HFFc6 (cell line): ENCODE data around the gene BCAS3. TPM values are rescaled to one million over a fixed set of nuclear protein-coding genes. Genes with fewer than 3 reads are reported as not detected.

Experiments used
- DNase-seq: peaks from one replicate; pipeline ENCODE4 v3.0.0-alpha.2; 2018
- H3K27ac Mint-ChIP-seq: 2 replicates; pipeline ENCODE4 v1.8.0; 2020; ENCODE audit warnings: mild to moderate bottlenecking, mixed read lengths
- H3K27me3 Mint-ChIP-seq: 2 replicates; pipeline ENCODE4 v1.8.0; 2021; ENCODE audit warnings: mild to moderate bottlenecking, moderate library complexity, mixed read lengths; ENCODE audit not compliant: insufficient read depth
- H3K36me3 Mint-ChIP-seq: 2 replicates; pipeline ENCODE4 v1.8.0; 2021; ENCODE audit warnings: low read depth, mixed read lengths
- H3K4me1 Mint-ChIP-seq: 2 replicates; pipeline ENCODE4 v1.8.0; 2020; ENCODE audit warnings: low read depth, mixed read lengths
- H3K4me3 Mint-ChIP-seq: 2 replicates; pipeline ENCODE4 v1.8.0; 2020; ENCODE audit warnings: mild to moderate bottlenecking, moderate library complexity, mixed read lengths
- H3K9me3 Mint-ChIP-seq: 2 replicates; pipeline ENCODE4 v1.8.0; 2020; ENCODE audit warnings: mild to moderate bottlenecking, mixed read lengths
- total RNA-seq, 6 experiments: library from RNA; stranded (reverse); fragmentation: NEBNext Ultra II Directional; extraction: Animal tissue kit (Norgen Biotek cat#: 25700); gene quantifications; 2 replicates in 1 of 6; 3 replicates in 5 of 6; pipeline ENCODE4 v1.2.3, GENCODE V29; 2021
- TF ChIP-seq, protein P1 (sequence below): fragments of 200-600 bp; sonication (generic); IDR thresholded peaks from 2 replicates; pipeline ENCODE4 v1.5.0; 2021; ENCODE audit warnings: antibody characterized with exemption, mild to moderate bottlenecking

Gene BCAS3
- total RNA-seq, 6 experiments from 2014 or later: 9.8 to 13.8 (median 12.0) TPM

DNA sequence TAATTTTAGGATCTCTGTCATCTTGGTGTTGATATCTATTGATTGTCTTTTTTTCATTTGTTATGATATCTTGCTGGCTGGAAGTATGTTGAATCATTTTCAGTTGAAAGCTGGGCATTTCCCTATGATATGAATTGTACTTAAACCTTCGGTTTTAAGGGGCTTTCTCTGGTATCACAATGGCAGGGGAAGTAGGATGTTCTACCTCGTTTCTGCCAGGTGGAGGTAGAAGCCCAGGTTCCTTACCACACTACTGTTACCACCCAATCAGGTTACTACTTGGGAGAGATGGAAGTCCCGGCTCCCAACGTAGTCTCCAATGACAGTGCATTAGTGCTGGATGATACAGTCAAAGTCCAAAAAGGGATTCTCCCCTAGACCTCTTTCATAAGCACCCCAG is 440.3 kb downstream of the BCAS3 start:
- Mint-ChIP-seq H3K4me3 (no peak overlapping the region), H3K27me3 (no peaks in the 10 kb centered on the region), H3K27ac (no peak overlapping the region), H3K36me3 (peaks cover 6% of the 10 kb centered on the region; the same call in 1 of the 2 replicates), H3K9me3 (peaks cover 8% of the 10 kb centered on the region), H3K4me1 (no peaks in the 10 kb centered on the region)
- TF ChIP-seq, protein P1, sequence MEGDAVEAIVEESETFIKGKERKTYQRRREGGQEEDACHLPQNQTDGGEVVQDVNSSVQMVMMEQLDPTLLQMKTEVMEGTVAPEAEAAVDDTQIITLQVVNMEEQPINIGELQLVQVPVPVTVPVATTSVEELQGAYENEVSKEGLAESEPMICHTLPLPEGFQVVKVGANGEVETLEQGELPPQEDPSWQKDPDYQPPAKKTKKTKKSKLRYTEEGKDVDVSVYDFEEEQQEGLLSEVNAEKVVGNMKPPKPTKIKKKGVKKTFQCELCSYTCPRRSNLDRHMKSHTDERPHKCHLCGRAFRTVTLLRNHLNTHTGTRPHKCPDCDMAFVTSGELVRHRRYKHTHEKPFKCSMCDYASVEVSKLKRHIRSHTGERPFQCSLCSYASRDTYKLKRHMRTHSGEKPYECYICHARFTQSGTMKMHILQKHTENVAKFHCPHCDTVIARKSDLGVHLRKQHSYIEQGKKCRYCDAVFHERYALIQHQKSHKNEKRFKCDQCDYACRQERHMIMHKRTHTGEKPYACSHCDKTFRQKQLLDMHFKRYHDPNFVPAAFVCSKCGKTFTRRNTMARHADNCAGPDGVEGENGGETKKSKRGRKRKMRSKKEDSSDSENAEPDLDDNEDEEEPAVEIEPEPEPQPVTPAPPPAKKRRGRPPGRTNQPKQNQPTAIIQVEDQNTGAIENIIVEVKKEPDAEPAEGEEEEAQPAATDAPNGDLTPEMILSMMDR: no peak
- DNase-seq: no peak

- TF ChIP-seq, protein P1: no peak
- no peak overlapping the region for H3K27ac Mint-ChIP-seq
Observed at GRCh38 chr17:61118871-61119270, 441.2 kb downstream of the BCAS3 start.

GRCh38 chr17:61122326-61122913 is 444.8 kb downstream of the BCAS3 start:
- DNase-seq: no peak

More at GRCh38 chr17:61118871-61119270, 441.2 kb downstream of the BCAS3 start:
- Mint-ChIP-seq H3K36me3 (peaks cover 6% of the 10 kb centered on the region; the same call in 1 of the 2 replicates), H3K27me3 (no peaks in the 10 kb centered on the region), H3K4me1 (no peaks in the 10 kb centered on the region), H3K4me3 (no peak overlapping the region), H3K9me3 (peaks cover 8% of the 10 kb centered on the region)
- no peak for DNase-seq

GRCh38 chr17:61124562-61124961 is 446.9 kb downstream of the BCAS3 start:
- H3K36me3 Mint-ChIP-seq: no peaks in the 10 kb centered on the region
- peaks cover 19% of the 10 kb centered on the region for H3K4me1 Mint-ChIP-seq
- H3K27me3 Mint-ChIP-seq: no peaks in the 10 kb centered on the region
- TF ChIP-seq, protein P1: no peak
- H3K9me3 Mint-ChIP-seq: no peaks in the 10 kb centered on the region
- H3K27ac Mint-ChIP-seq: no peak overlapping the region
- no peak overlapping the region for H3K4me3 Mint-ChIP-seq
- DNase-seq: no peak

More at GRCh38 chr17:61122326-61122913, 444.8 kb downstream of the BCAS3 start:
- Mint-ChIP-seq H3K36me3 (no peaks in the 10 kb centered on the region), H3K4me3 (no peak overlapping the region), H3K27me3 (no peaks in the 10 kb centered on the region), H3K9me3 (no peaks in the 10 kb centered on the region), H3K27ac (no peak overlapping the region), H3K4me1 (no peaks in the 10 kb centered on the region)
- TF ChIP-seq, protein P1: no peak

DNA sequence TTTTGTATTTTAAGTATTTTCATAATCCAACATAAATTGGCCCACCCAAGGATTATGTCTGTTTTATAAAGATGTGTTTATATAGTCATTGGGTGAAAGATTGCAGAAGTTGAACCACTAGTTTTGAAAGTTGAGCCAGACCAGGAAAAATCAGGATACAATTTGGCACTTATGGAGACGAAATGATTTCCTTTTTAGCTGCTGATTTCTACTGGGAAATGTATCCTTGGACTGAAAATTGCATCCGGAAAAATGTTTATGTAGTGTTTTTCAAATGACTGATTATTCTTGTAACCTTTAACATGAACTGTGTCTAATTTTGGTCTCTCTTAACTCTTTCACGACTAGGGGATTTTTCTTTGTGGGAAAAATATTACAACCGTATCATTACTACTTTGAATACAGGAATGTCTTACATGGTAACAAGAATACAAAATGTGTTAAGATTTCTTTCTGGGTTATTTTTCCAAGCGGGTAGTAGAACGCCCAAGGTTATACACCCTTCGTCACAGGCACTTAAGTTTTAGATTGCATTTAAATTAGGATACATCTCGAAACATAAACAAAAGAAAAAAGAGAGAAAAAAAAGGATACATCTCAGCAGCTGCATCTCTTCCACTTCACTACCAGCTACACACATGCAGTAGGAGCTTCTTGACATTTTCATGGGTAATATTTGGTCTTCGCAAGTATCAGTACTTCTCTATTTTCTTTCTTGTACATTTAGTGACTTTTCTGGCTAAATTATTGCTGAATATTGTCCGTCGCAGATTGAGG is 449.0 kb downstream of the BCAS3 start:
- Mint-ChIP-seq H3K4me3 (no peak overlapping the region), H3K36me3 (no peaks in the 10 kb centered on the region), H3K27me3 (no peaks in the 10 kb centered on the region), H3K4me1 (peaks cover 28% of the 10 kb centered on the region), H3K27ac (no peak overlapping the region), H3K9me3 (no peaks in the 10 kb centered on the region)
- TF ChIP-seq, protein P1: no peak
- DNase-seq: no peak
